OCI-LY1 (cell line): ENCODE measurements around the gene TAC4.

ENCODE experiments used
- H2AFZ ChIP-seq: fragments of 200-600 bp; sonication (generic), shearing (Covaris generic); 2 replicates; pipeline ENCODE4 v1.6.0; 2014; ENCODE audit warnings: antibody characterized with exemption, mild to moderate bottlenecking, low read length
- H3F3A ChIP-seq: fragments of 200-600 bp; sonication (generic), shearing (Covaris generic); 2 replicates; pipeline ENCODE4 v1.6.0; 2014; ENCODE audit warnings: mild to moderate bottlenecking, antibody characterized with exemption, low read length, moderate library complexity; ENCODE audit not compliant: insufficient read depth
- H3K27ac ChIP-seq: fragments of 200-600 bp; sonication (generic); 2 replicates; pipeline ENCODE4 v1.5.1; 2014; ENCODE audit warnings: low read length, mixed run types, mild to moderate bottlenecking, low read depth; ENCODE audit not compliant: poor library complexity, severe bottlenecking
- H3K27me3 ChIP-seq: fragments of 200-600 bp; sonication (generic); 2 replicates; pipeline ENCODE4 v1.6.0; 2014; ENCODE audit warnings: antibody characterized with exemption, mild to moderate bottlenecking, low read length, moderate library complexity; ENCODE audit not compliant: insufficient read depth
- H3K36me3 ChIP-seq: fragments of 200-600 bp; sonication (generic); 2 replicates; pipeline ENCODE4 v1.6.1; 2014; ENCODE audit warnings: mild to moderate bottlenecking, antibody characterized with exemption, low read length, moderate library complexity, mixed read lengths; ENCODE audit not compliant: insufficient read depth
- H3K4me1 ChIP-seq: fragments of 200-600 bp; sonication (generic); 2 replicates; pipeline ENCODE4 v1.5.1; 2014; ENCODE audit warnings: mild to moderate bottlenecking, low read length, moderate library complexity; ENCODE audit not compliant: insufficient read depth, severe bottlenecking
- H3K4me2 ChIP-seq: fragments of 200-600 bp; sonication (generic), shearing (Covaris generic); 2 replicates; pipeline ENCODE4 v1.6.1; 2014; ENCODE audit warnings: low read length
- H3K4me3 ChIP-seq: fragments of 200-600 bp; sonication (generic); 2 replicates; pipeline ENCODE4 v1.5.1; 2014; ENCODE audit warnings: low read length, low read depth, mild to moderate bottlenecking, mixed read lengths; ENCODE audit not compliant: poor library complexity, severe bottlenecking
- H3K79me2 ChIP-seq: fragments of 200-600 bp; shearing (Covaris generic); 2 replicates; pipeline ENCODE4 v1.6.1; 2016; ENCODE audit warnings: mixed run types, low read length, mixed read lengths; ENCODE audit not compliant: insufficient read depth
- H3K9ac ChIP-seq: fragments of 200-600 bp; sonication (generic), shearing (Covaris generic); 2 replicates; pipeline ENCODE4 v1.6.1; 2014; ENCODE audit warnings: mild to moderate bottlenecking, low read length, mixed read lengths
- H3K9me2 ChIP-seq: fragments of 200-600 bp; sonication (generic), shearing (Covaris generic); 2 replicates; pipeline ENCODE4 v1.6.1; 2014; ENCODE audit warnings: low read depth, mild to moderate bottlenecking, low read length, mixed read lengths
- H3K9me3 ChIP-seq: fragments of 200-600 bp; shearing (Covaris generic); 2 replicates; pipeline ENCODE4 v1.6.1; 2014; ENCODE audit warnings: low read length, mixed read lengths
- H4K20me1 ChIP-seq: fragments of 200-600 bp; sonication (generic), shearing (Covaris generic); 2 replicates; pipeline ENCODE4 v1.6.0; 2016; ENCODE audit warnings: mild to moderate bottlenecking, low read length; ENCODE audit not compliant: insufficient read depth
- EZH2 ChIP-seq: fragments of 200-600 bp; sonication (generic), shearing (Covaris generic); IDR thresholded peaks from 2 replicates; pipeline ENCODE4 v1.8.0; 2017; ENCODE audit warnings: borderline replicate concordance, mixed run types, mild to moderate bottlenecking, antibody characterized with exemption, low read length, moderate library complexity, mixed read lengths
- TF ChIP-seq, protein P1 (sequence below): fragments of 200-600 bp; sonication (generic), shearing (Covaris generic); IDR thresholded peaks from 2 replicates; pipeline ENCODE4 v1.5.1; 2017; ENCODE audit warnings: mild to moderate bottlenecking, antibody characterized with exemption, low read length, moderate library complexity, mixed read lengths

The TAC4 gene

DNA sequence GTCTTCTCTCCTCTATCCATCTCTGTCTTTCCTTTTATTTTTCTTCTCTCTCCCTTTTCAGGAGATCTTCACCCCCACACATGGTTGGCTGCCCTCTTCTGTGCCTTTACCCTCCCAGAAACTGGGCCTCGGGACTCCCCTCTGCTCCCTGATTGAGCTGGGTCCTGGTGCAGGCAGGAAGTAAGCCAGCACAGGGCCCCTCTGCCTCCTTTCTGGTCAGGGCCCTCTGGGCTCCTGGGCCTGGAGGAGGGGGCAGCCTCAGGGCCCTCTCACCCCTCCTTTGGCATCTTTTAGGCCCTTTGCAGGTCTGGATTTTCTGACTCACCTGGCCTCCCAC, 21.1 kb upstream of the TAC4 start:
- Histone ChIP-seq H3K4me3 (no peak overlapping the region), H2AFZ (no peak overlapping the region), H3K27me3 (no peaks in the 10 kb centered on the region; the same call in 1 of the 2 replicates), H3K79me2 (no peaks in the 10 kb centered on the region), H3K4me2 (no peak overlapping the region), H3K27ac (no peak overlapping the region), H4K20me1 (no peaks in the 10 kb centered on the region), H3F3A (no peaks in the 10 kb centered on the region), H3K4me1 (no peaks in the 10 kb centered on the region), H3K36me3 (no peaks in the 10 kb centered on the region), H3K9me3 (no peaks in the 10 kb centered on the region), H3K9ac (no peak overlapping the region), H3K9me2 (no peaks in the 10 kb centered on the region)
- no peak for TF ChIP-seq EZH2
- TF ChIP-seq, protein P1, sequence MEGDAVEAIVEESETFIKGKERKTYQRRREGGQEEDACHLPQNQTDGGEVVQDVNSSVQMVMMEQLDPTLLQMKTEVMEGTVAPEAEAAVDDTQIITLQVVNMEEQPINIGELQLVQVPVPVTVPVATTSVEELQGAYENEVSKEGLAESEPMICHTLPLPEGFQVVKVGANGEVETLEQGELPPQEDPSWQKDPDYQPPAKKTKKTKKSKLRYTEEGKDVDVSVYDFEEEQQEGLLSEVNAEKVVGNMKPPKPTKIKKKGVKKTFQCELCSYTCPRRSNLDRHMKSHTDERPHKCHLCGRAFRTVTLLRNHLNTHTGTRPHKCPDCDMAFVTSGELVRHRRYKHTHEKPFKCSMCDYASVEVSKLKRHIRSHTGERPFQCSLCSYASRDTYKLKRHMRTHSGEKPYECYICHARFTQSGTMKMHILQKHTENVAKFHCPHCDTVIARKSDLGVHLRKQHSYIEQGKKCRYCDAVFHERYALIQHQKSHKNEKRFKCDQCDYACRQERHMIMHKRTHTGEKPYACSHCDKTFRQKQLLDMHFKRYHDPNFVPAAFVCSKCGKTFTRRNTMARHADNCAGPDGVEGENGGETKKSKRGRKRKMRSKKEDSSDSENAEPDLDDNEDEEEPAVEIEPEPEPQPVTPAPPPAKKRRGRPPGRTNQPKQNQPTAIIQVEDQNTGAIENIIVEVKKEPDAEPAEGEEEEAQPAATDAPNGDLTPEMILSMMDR = no peak

DNA sequence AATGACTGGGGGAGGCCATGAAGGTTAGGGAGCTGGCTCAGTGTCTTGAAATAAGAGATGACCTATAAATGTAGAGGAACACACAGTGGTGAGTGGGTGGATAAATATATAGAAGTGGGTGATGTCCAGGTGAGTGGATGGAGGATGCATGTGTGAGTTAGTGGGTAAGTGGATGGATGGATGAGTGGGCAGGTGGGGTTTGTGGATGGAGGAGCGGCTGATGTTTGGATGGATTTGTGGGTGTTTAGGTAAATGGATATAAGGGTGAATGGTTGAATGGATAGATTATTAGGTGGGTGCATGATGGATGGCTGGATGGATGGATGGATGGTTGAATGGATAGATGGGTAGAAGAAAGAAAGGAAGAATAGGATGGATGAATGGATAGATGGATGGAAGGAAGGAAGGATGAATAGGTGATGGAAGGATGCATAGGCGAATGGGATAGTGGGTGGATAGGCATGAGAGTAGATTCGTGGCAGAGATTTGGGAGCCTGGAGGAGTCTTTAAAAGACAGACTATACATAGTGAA, 19.1 kb upstream of the TAC4 start:
- no peaks in the 10 kb centered on the region for H3K36me3 ChIP-seq
- no peaks in the 10 kb centered on the region for H4K20me1 ChIP-seq
- peaks cover 3% of the 10 kb centered on the region; the same call in 1 of the 2 replicates for H3K27me3 ChIP-seq
- H3K4me2 ChIP-seq = no peak overlapping the region
- no peak for TF ChIP-seq EZH2
- TF ChIP-seq, protein P1 = no peak
- no peaks in the 10 kb centered on the region for H3K79me2 ChIP-seq
- H3K9me2 ChIP-seq = no peaks in the 10 kb centered on the region
- H3K27ac ChIP-seq = no peak overlapping the region
- no peak overlapping the region for H2AFZ ChIP-seq
- H3F3A ChIP-seq = no peaks in the 10 kb centered on the region
- no peaks in the 10 kb centered on the region for H3K9me3 ChIP-seq
- no peak overlapping the region for H3K4me3 ChIP-seq
- no peak overlapping the region for H3K9ac ChIP-seq
- H3K4me1 ChIP-seq = no peaks in the 10 kb centered on the region

DNA sequence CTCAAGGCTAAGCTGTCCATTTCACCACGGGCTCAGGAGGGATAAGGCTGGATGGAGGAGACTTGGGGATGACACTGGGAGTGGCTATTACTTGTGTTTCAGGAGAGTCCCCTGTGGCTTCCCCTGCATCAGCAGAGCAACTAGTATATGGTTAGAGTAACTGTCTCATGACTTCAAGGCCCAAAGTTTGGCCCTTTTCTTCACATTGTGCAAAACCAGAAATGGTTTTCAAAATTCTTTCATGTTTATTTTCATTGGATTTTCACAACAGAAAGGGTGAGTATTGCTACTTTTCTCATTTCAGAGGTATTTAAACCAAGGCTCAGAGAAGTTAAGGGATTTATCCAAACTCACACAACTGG, 18.1 kb upstream of the TAC4 start:
- Histone ChIP-seq H3K4me3 (no peak overlapping the region), H3K27me3 (peaks cover 3% of the 10 kb centered on the region; the same call in 1 of the 2 replicates), H3K4me1 (no peaks in the 10 kb centered on the region), H3K79me2 (no peaks in the 10 kb centered on the region), H3K9me2 (no peaks in the 10 kb centered on the region), H2AFZ (no peak overlapping the region), H3F3A (no peaks in the 10 kb centered on the region), H3K27ac (no peak overlapping the region), H3K9me3 (no peaks in the 10 kb centered on the region), H4K20me1 (no peaks in the 10 kb centered on the region), H3K4me2 (no peak overlapping the region), H3K36me3 (no peaks in the 10 kb centered on the region), H3K9ac (no peak overlapping the region)
- no peak for TF ChIP-seq EZH2
- TF ChIP-seq, protein P1 = no peak
